Heart left ventricle (tissue), 13 donors: ENCODE measurements around the gene CFAP97D2.

ENCODE experiments used
- POLR2A ChIP-seq, 2 donors: fragments of 450-650 bp; IDR thresholded peaks; one replicate each; pipeline ENCODE4 v1.6.1; 2017; ENCODE audit warnings: antibody characterized with exemption in 2 of 2, mild to moderate bottlenecking in 2 of 2, moderate library complexity in 2 of 2
- TF ChIP-seq, protein P1 (sequence below), 12 donors: fragments of 200-600 bp; sonication (generic) in 4 of 12; IDR thresholded peaks; one replicate each; pipeline versions ENCODE4 v1.5.0 to v1.8.0; 2018 to 2022; ENCODE audit warnings: antibody characterized with exemption in 12 of 12, mild to moderate bottlenecking in 5 of 12
- donor health status: ischemic (EF 13 %, LVEDD 7.1; RV severe dilation, severe dysfunction).
- donor health status: DM: no; HTN: yes; CAD: no.
- donor health status: DM: no; HTN: no; CAD: no.
- donor health status: ischemic (EF 25% LVEDD 6.9; RV normal size, moderate dysfunction).
- donor health status: ischemic (EF 25% LVEDD 5.7; RV mildly dilated, moderate dysfunction).
- donor health status: ischemic (EF 35%, LVEDD 5.7; RV mildly dilated, moderate dysfunction).
- donor health status: nonischemic (EF 11% LVEDD 7.7; RV severe dilation, severe dysfunction).
- donor health status: DM: yes; HTN: yes; CAD: no.
- donor health status: PGD.
- donor health status: ischemic (EF 29% LVEDD 5.4; RV normal size, mild dysfunction).
- donor health status: nonischemic (EF 23%, LVEDD 6.1; RV moderate dilation, normal function).

DNA sequence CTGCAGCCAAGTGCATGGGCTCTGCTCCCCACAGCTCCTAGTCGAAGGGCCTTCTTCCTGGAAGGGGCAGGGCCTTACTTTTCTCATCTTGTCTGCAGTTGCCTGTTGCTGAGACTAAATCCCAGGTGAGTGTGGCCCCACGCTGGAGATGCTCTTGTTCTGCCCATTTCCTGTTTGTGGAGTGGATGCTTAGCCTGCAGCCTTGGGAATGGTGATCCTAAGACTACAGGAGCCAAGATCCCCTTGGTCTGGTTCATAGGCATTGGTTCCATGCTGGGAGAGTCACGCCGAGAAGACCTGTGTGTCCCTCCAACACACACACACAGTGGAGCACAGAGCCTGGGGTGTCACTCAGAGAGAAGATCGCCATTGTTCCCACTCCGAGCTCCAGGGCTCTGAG, 23.5 kb downstream of the CFAP97D2 start:
- TF ChIP-seq, protein P1, sequence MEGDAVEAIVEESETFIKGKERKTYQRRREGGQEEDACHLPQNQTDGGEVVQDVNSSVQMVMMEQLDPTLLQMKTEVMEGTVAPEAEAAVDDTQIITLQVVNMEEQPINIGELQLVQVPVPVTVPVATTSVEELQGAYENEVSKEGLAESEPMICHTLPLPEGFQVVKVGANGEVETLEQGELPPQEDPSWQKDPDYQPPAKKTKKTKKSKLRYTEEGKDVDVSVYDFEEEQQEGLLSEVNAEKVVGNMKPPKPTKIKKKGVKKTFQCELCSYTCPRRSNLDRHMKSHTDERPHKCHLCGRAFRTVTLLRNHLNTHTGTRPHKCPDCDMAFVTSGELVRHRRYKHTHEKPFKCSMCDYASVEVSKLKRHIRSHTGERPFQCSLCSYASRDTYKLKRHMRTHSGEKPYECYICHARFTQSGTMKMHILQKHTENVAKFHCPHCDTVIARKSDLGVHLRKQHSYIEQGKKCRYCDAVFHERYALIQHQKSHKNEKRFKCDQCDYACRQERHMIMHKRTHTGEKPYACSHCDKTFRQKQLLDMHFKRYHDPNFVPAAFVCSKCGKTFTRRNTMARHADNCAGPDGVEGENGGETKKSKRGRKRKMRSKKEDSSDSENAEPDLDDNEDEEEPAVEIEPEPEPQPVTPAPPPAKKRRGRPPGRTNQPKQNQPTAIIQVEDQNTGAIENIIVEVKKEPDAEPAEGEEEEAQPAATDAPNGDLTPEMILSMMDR (IDR thresholded peaks at IDR 0.05): no peak
- no peak for TF ChIP-seq POLR2A (IDR thresholded peaks at IDR 0.05)
